ENCODE measurements around the gene GAL3ST3. TPM values are rescaled to one million over a fixed set of nuclear protein-coding genes. Genes with fewer than 3 reads are reported as not detected.

The GAL3ST3 gene
- total and polyA plus RNA-seq, 2 of the 8 experiments (the other 6 are each of a cell fraction or from before 2014, with no cell fraction given): 21.1 to 21.4 TPM

- TF ChIP-seq CHD7 (IDR thresholded peaks at IDR 0.05; ENCODE audit: insufficient replicate concordance, low read length): no peak
- TF ChIP-seq RFX5 (IDR thresholded peaks at IDR 0.05; ENCODE audit: borderline replicate concordance, low read depth, low read length): no peak
- no peak for TF ChIP-seq YY1 (IDR thresholded peaks at IDR 0.05; ENCODE audit: low read depth, low read length)
- no peak for TF ChIP-seq EZH2 (IDR thresholded peaks at IDR 0.05; ENCODE audit: low read depth, low read length, severe bottlenecking)
These were observed 23.6 kb upstream of the GAL3ST3 start (continued) for GRCh38 chr11:66072518-66072917.

All from H1 (cell line).